Inflammatory macrophage treated with lipopolysaccharide for 1 hour (primary cell): ENCODE results near the gene HOXD4.

Experiments used
- DNase-seq, 2 donors: peaks; one replicate each; pipeline ENCODE4 v3.0.0-alpha.2; 2020 to 2022

The HOXD4 gene

GRCh38 chr2:176193048-176193447 lies 41.7 kb downstream of the HOXD4 start:
- no peak for DNase-seq

- no peak for DNase-seq
Observed at GRCh38 chr2:176199902-176200301, 48.6 kb downstream of the HOXD4 start.

GRCh38 chr2:176200971-176201370 lies 49.6 kb downstream of the HOXD4 start:
- no peak for DNase-seq

GRCh38 chr2:176202491-176202890 lies 51.1 kb downstream of the HOXD4 start:
- no peak for DNase-seq
